GM23248 (cell line): ENCODE data around the gene ADCY5. TPM values are rescaled to one million over a fixed set of nuclear protein-coding genes. Genes with fewer than 3 reads are reported as not detected.

ENCODE experiments used
- DNase-seq: peaks from one replicate; pipeline ENCODE4 v3.0.0-alpha.2; 2015
- H2AFZ ChIP-seq: fragments of 200-600 bp; sonication (generic); 2 replicates; pipeline ENCODE4 v1.6.1; 2016; ENCODE audit warnings: antibody characterized with exemption
- H3F3A ChIP-seq: fragments of 200-600 bp; sonication (generic); 2 replicates; pipeline ENCODE4 v1.6.1; 2016; ENCODE audit warnings: mild to moderate bottlenecking, antibody characterized with exemption, mixed run types; ENCODE audit not compliant: insufficient read depth
- H3K27ac ChIP-seq: fragments of 200-600 bp; sonication (generic); 2 replicates; pipeline ENCODE4 v1.5.1; 2016; ENCODE audit warnings: mild to moderate bottlenecking
- H3K27me3 ChIP-seq: fragments of 200-600 bp; sonication (generic); replicated peaks from 2 replicates; pipeline ENCODE4 v1.6.1; 2016; ENCODE audit warnings: mild to moderate bottlenecking; ENCODE audit not compliant: insufficient read depth
- H3K36me3 ChIP-seq: fragments of 200-600 bp; sonication (generic); 2 replicates; pipeline ENCODE4 v1.6.1; 2016; ENCODE audit warnings: low read depth, mild to moderate bottlenecking
- H3K4me1 ChIP-seq: fragments of 200-600 bp; sonication (generic); 2 replicates; pipeline ENCODE4 v1.6.1; 2016; ENCODE audit warnings: mild to moderate bottlenecking; ENCODE audit not compliant: insufficient read depth
- H3K4me2 ChIP-seq: fragments of 200-600 bp; sonication (generic); one replicate; pipeline ENCODE4 v1.6.1; 2016; ENCODE audit warnings: mild to moderate bottlenecking; ENCODE audit not compliant: unreplicated experiment
- H3K4me3 ChIP-seq: fragments of 200-600 bp; sonication (generic); 2 replicates; pipeline ENCODE4 v1.5.1; 2016; ENCODE audit warnings: mild to moderate bottlenecking
- H3K79me2 ChIP-seq: fragments of 200-600 bp; sonication (generic); 2 replicates; pipeline ENCODE4 v1.6.1; 2016; ENCODE audit warnings: mild to moderate bottlenecking; ENCODE audit not compliant: insufficient read depth
- H3K9ac ChIP-seq: fragments of 200-600 bp; sonication (generic); 2 replicates; pipeline ENCODE4 v1.6.1; 2016; ENCODE audit warnings: mild to moderate bottlenecking
- H3K9me2 ChIP-seq: fragments of 200-600 bp; sonication (generic); 2 replicates; pipeline ENCODE4 v1.6.1; 2016; ENCODE audit warnings: mixed run types, mild to moderate bottlenecking, moderate library complexity; ENCODE audit not compliant: insufficient read depth
- H3K9me3 ChIP-seq: fragments of 200-600 bp; sonication (generic); one replicate; pipeline ENCODE4 v1.6.1; 2017; ENCODE audit warnings: low read depth
- H4K20me1 ChIP-seq: fragments of 200-600 bp; sonication (generic); 2 replicates; pipeline ENCODE4 v1.6.0; 2016; ENCODE audit not compliant: insufficient read depth
- EZH2 ChIP-seq: fragments of 200-600 bp; sonication (generic); IDR thresholded peaks from 2 replicates; pipeline ENCODE4 v1.6.1; 2018; ENCODE audit warnings: antibody characterized with exemption, mild to moderate bottlenecking; ENCODE audit not compliant: insufficient read depth, poor library complexity, severe bottlenecking
- EZH2phosphoT487 ChIP-seq: fragments of 200-600 bp; sonication (generic); IDR thresholded peaks from 2 replicates; pipeline ENCODE4 v1.6.1; 2018; ENCODE audit warnings: antibody characterized with exemption, moderate library complexity, mild to moderate bottlenecking, low read depth; ENCODE audit not compliant: insufficient read depth
- WGBS, 2 experiments: methylation state at CpG; one replicate each; pipeline ENCODE4 v1.1.6; 2015 to 2017; ENCODE audit warnings: low lambda C conversion rate in 2 of 2, low coverage in 1 of 2; ENCODE audit errors: missing lambda C conversion rate in 2 of 2; 5-methylcytosine and 5-hydroxymethylcytosine counted together
- in situ Hi-C: fragments of 300-500 bp; cut with MboI; formaldehyde crosslinking; loops from 2 replicates; pipeline ENCODE4 v1.15.0; 2020
- polyA plus RNA-seq: library from polyadenylated mRNA; unstranded; fragments of >200 nt; fragmentation: Nextera tagmentation; extraction: Ambion mirVana; gene quantifications from 2 replicates; pipeline ENCODE4 v1.2.1, GENCODE V29; 2016
- total RNA-seq: library from RNA; depleted of rRNA; stranded (reverse); fragments of >200 nt; shearing (Covaris generic); gene quantifications from 2 replicates; pipeline ENCODE4 v1.2.3, GENCODE V29; 2014

ADCY5 gene
- total and polyA plus RNA-seq, 2 experiments from 2014 or later, result 0.09 to 1.2 TPM

- Histone ChIP-seq H2AFZ (no peak overlapping the region), H3K4me3 (no peak overlapping the region), H3K79me2 (no peaks in the 10 kb centered on the region), H3K4me1 (no peaks in the 10 kb centered on the region), H3K4me2 (no peak overlapping the region), H3K9me3 (no peaks in the 10 kb centered on the region), H3K9me2 (no peaks in the 10 kb centered on the region), H3K27me3 (peaks cover 50% of the 10 kb centered on the region), H3F3A (no peaks in the 10 kb centered on the region), H3K27ac (no peak overlapping the region), H4K20me1 (no peaks in the 10 kb centered on the region), H3K9ac (no peak overlapping the region), H3K36me3 (no peaks in the 10 kb centered on the region)
- no peak for TF ChIP-seq EZH2phosphoT487
- no peak for TF ChIP-seq EZH2
- DNase-seq, result no peak
- 59 to 64% methylated on average over 12 of the region's 12 CpGs for WGBS, 2 experiments
- in situ Hi-C loops, result no loop called here
Observed at GRCh38 chr3:123348471-123349200, 100.3 kb downstream of the ADCY5 start.

DNA sequence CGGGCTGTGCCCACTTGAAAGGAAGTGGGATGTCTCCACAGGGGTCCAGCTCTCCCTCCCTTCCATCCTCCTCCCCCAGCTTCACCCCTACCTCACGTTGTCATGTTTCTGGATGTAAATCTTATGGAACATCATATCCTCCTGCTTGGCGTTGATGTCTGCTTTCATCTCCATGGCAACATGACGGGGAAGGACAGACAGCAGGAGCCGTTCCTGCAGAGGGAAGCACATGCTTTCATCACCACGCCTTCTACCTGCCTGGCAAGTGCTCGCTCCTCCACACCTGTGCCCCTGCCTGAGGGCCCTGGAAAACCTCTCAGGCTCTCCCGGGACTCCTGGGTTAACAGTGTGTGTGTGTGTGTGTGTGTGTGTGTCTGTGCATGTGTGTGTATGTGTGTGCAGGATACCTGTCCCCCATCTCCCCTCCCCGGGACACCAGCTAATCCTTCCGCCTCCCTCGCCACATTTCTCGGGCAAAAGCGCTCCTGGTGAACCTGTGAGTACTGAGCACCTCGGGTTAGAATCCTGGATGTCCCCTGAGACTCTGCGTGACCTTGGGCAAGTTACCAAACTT lies 101.1 kb downstream of the ADCY5 start:
- H3K9ac ChIP-seq, result no peak overlapping the region
- H3K9me3 ChIP-seq, result no peaks in the 10 kb centered on the region
- no peaks in the 10 kb centered on the region for H3K79me2 ChIP-seq
- H3K36me3 ChIP-seq, result no peaks in the 10 kb centered on the region
- in situ Hi-C loops, result no loop called here
- H3K27me3 ChIP-seq, result peaks cover 42% of the 10 kb centered on the region
- TF ChIP-seq EZH2phosphoT487, result no peak
- TF ChIP-seq EZH2, result no peak
- no peak overlapping the region for H3K4me2 ChIP-seq
- 67 to 73% methylated on average over 14 of the region's 15 CpGs for WGBS, 2 experiments
- no peaks in the 10 kb centered on the region for H3K9me2 ChIP-seq
- no peak overlapping the region for H2AFZ ChIP-seq
- H3K4me1 ChIP-seq, result no peaks in the 10 kb centered on the region
- H3K4me3 ChIP-seq, result no peak overlapping the region
- H3K27ac ChIP-seq, result no peak overlapping the region
- H4K20me1 ChIP-seq, result no peaks in the 10 kb centered on the region
- no peaks in the 10 kb centered on the region for H3F3A ChIP-seq
- no peak for DNase-seq

- Histone ChIP-seq H3K27ac (no peak overlapping the region), H3K9me3 (no peaks in the 10 kb centered on the region), H3F3A (no peaks in the 10 kb centered on the region), H2AFZ (no peak overlapping the region), H3K79me2 (no peaks in the 10 kb centered on the region), H3K4me2 (no peak overlapping the region), H3K4me1 (no peaks in the 10 kb centered on the region), H3K36me3 (no peaks in the 10 kb centered on the region), H4K20me1 (no peaks in the 10 kb centered on the region), H3K9ac (no peak overlapping the region), H3K9me2 (no peaks in the 10 kb centered on the region), H3K4me3 (no peak overlapping the region), H3K27me3 (peaks cover 36% of the 10 kb centered on the region)
- TF ChIP-seq EZH2 (no peak), EZH2phosphoT487 (no peak)
- in situ Hi-C loops, result no loop called here
- no peak for DNase-seq
- WGBS, 2 experiments, result 34 to 35% methylated on average over 4 of the region's 4 CpGs
Observed at GRCh38 chr3:123347205-123347604, 101.7 kb downstream of the ADCY5 start.

DNA sequence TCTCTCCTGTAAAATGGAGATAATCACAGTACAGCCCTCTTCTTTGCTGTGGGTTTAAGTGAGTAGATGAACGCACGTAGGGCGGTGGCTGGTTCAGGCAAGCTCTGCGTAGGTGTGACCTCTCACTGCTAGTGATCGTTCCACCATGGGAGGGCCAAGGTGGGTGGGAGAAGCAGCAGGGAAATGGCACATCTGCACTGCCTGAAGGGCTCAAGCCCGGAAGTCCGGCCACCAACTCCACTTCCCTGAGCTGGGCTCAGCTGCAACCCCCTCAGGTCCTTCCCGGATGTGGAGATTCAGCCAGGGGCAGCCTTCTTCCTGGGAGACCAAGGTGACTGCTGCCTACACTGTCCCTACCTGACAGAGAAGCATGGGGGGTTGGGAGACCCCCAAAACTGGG lies 102.9 kb downstream of the ADCY5 start:
- Histone ChIP-seq H3K9ac (no peak overlapping the region), H3K4me1 (no peaks in the 10 kb centered on the region), H3K79me2 (no peaks in the 10 kb centered on the region), H3K27ac (no peak overlapping the region), H3K9me3 (no peaks in the 10 kb centered on the region), H3K4me3 (no peak overlapping the region), H3F3A (no peaks in the 10 kb centered on the region), H4K20me1 (no peaks in the 10 kb centered on the region), H3K27me3 (peaks cover 38% of the 10 kb centered on the region), H3K36me3 (no peaks in the 10 kb centered on the region), H3K9me2 (no peaks in the 10 kb centered on the region), H3K4me2 (no peak overlapping the region), H2AFZ (no peak overlapping the region)
- WGBS, 2 experiments, result 79 to 87% methylated on average over 8 of the region's 8 CpGs
- DNase-seq, result no peak
- in situ Hi-C loops, result no loop called here
- TF ChIP-seq EZH2 (no peak), EZH2phosphoT487 (no peak)
